Thyroid gland (tissue), 4 donors: ENCODE measurements around the gene TBC1D16.

Experiments
- CTCF ChIP-seq, 6 experiments: fragments of 200-600 bp in 3 of 6; fragments of 450-650 bp in 3 of 6; sonication (generic) in 3 of 6; IDR thresholded peaks; one replicate each; pipeline ENCODE4 v1.5.1; 2016 to 2019; ENCODE audit warnings: antibody characterized with exemption in 6 of 6, mild to moderate bottlenecking in 2 of 6, inconsistent platforms in 1 of 6, moderate library complexity in 1 of 6
- POLR2A ChIP-seq, 2 donors: fragments of 450-650 bp; IDR thresholded peaks; one replicate each; pipeline ENCODE4 v1.6.1; 2017; ENCODE audit warnings: antibody characterized with exemption in 2 of 2, mild to moderate bottlenecking in 2 of 2, moderate library complexity in 1 of 2

DNA sequence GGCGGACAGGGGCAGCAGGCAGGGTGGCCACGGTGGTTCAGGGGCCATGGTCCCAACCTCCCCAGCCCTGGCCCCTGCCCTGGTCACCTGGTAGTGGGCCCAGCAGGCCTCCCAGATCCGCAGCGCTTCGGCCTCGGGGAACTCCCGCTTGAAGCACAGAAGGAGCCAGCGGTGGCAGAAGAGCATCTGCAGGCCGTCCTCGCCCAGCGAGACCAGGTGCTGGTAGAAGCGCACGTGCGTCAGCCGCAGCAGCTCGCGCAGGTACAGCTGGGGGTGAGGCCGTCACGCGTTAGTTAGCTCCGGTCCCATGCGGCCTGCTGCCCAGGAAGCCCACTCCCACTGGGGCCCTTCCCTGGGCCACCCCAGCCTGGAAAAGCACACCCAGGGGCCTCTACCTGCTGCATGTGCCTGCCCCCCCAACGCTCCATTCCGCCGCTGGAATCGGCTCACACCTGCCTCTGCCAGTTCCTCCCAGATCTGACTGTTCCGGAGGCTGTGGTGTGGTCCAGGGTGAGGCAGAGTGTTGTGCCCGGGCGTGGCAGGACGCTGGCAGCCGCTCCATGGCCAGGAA lies 90.8 kb downstream of the TBC1D16 start:
- TF ChIP-seq CTCF (IDR thresholded peaks at IDR 0.05) (no peak), POLR2A (IDR thresholded peaks at IDR 0.05) (no peak)
